HG03432 (cell line): ENCODE results near the gene GMEB1.
A peak's percentile ranks its signal among the peaks of the same experiment; 100 is the strongest.
"Not testable (repeated sequence)": the region's sequence is repeated elsewhere in the genome, so short reads cannot be mapped to it uniquely, and the experiment has no call there.

Experiments used
- ATAC-seq: cut with Tn5 transposase; IDR thresholded peaks from one replicate; pipeline ENCODE4 v1.9.1; 2021; ENCODE audit warnings: mild to moderate bottlenecking, moderate library complexity; ENCODE audit not compliant: unreplicated experiment

The GMEB1 gene, protein sequence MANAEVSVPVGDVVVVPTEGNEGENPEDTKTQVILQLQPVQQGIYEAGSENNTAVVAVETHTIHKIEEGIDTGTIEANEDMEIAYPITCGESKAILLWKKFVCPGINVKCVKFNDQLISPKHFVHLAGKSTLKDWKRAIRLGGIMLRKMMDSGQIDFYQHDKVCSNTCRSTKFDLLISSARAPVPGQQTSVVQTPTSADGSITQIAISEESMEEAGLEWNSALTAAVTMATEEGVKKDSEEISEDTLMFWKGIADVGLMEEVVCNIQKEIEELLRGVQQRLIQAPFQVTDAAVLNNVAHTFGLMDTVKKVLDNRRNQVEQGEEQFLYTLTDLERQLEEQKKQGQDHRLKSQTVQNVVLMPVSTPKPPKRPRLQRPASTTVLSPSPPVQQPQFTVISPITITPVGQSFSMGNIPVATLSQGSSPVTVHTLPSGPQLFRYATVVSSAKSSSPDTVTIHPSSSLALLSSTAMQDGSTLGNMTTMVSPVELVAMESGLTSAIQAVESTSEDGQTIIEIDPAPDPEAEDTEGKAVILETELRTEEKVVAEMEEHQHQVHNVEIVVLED

DNA sequence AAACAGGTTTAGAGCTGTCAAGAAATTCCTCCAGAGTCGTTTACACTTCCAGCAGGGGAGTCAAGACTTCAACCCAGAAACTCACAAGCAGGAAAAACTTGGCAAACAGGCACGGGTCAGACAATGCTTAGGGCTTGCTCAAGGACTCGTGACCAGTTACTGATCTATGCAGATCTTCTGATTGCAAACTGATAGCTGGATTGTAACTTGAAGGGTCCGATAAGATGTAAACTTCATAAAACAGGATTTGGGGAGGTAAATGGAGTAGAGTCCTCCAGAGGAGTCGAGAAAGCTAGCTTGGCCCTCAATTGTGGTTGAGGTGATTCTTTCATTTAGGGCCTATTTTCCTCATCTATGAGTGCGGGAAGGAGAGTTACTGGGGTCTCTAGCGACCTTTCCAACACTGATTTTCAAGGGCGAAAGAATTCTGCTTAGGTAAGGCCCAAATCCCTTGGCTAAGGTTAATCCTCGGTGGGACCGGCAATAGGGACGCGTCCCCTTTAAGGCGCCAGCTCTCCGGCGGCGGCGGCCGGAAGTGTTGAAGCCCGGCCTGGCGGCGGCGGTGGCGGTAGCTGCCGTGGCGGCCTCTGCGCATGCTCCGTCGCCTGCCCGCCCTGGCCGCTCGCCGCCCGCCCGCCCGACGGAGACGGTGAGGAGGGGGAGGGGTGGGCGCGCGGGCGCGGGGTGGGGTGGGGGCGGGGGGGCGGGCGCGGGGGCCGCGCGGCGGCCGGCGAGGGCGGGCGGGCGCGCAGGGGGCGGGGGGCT lies at the start of gene GMEB1:
Gene GMEB1, plus strand, starts transcription at position 594 of the 765 bp plus-strand sequence. CDS start 14,829 bp downstream, outside the sequence.
- peak; percentile 78 for ATAC-seq

DNA sequence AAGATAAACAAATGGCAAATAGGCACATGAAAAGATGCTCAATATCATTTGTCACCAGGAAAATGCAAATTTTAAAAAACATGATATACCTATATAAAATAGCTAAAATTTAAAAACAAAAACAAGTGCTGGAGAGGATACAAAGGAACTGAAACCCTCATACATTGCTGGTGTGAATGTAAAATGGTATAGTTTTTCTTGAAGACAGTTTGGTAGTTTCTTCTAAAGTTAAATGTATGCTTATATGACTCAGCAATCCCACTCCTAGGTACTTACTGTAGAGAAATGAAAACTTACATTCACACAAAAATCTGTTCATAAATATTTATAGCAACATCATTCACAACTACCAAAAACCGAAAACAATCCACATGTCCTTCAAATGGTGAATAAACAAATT lies 36.9 kb upstream of the GMEB1 start:
- ATAC-seq = no peak

DNA sequence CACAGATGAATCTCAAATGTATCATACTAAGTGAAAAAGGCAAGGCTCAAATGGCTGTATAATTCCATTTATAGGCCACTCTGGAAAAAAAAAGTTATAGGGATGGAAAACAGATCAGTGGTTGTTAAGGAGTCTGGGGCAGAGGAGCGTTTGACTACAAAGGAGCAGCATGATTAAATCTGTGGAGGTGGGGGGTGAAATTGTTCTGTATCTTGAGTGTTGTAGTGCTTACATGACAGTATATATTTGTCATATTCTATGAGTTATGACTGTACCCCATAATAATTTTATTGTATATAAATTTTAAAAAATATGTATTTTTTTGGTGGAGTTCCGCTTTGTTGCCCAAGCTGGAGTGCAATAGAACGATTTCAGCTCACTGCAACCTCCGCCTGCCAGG lies 36.0 kb upstream of the GMEB1 start:
- ATAC-seq = no peak

DNA sequence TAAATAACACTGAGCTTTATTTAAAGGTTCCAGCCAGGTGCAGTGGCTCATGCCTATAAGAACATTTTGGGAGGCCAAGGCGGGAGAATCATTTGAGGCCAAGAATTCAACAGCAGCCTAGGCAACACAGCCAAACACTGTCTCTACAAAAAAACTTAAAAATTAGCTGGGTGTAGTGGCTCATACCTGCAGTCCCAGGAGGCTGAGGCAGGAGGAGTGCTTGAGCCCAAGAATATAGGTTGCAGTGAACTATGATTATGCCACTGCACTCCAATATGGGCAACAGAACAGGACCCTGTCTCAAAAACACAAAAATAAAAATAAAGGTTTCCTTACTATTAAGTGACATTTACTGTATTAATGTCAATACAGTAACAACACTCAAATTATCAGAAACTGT lies 27.8 kb upstream of the GMEB1 start:
- no peak for ATAC-seq

DNA sequence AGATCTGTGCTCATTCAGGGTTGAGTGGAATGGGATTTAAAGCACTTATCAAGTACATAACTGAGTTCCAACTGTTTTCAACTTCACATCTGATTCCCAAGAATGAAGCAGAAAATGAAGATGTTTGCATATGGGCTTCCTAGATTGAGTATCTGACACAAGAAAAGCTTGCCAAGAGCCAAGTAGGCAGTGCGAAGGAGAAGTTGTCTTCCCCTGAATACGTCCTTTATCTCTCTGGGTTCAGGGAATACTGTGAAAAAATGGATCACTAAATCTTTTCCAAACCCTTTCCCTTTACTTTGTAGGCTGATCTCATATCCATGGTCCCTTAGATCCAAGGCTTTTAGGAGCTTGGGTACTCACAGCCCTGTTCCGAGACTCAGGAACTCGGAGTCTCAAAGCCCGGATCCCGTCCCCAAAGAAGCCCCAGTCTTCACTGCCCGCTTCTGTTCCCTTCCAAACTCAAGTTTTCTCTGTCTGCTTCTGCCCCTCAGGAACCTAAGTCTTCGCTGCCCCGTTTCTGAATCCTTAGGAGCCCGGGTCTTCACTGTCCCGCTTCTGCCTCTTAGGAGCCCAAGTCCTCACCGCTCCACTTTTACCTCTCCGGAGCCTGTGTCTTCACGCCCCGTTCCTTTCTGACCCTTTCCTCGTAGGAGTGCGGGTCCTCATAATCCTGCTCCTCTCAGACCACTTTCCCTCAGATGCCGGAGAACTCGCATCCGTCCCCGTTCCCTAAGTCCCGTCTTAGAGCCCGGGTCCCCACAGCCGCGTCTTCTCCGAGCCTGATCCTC lies 26.3 kb upstream of the GMEB1 start:
- ATAC-seq = peak; percentile 13

DNA sequence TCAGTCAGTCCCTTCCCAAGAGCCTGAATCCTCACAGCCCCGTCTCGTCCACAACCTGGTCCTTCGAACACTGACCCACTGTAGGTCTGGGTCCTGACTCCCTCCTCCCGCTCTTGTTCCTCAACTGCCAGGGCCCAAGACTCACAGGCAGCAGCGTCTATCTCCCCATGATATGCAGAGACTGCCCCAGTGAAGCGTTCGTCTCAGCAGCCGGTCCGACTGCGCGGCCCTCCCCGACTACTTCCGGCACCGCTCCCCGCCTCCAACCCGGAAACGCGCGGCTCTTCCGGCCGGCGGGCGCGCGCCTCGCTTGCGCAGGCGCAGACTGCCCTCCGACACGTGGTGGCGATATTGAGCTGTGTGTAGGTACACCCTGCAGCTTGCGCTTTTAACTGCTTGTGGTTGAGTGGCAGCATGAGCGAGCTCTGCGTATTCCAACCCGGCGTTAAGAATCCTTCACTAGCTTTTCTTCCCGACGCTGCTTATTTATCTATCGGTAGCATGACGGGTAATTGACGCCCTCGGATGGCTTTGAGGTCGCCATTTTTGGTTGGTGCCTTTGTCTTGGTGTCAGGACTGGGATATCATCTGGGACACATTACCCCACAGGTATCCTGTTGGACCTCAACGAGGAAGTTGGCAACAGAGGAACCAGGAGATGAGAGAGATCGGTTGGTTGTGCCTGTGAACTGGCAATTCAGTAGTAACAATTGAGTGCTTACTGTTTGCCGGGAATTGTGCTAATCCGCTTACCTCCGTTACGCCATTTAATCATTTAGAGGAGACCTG lies 25.5 kb upstream of the GMEB1 start, which contains the start of gene TAF12:
Gene TAF12, minus strand, starts transcription at position 221 of the 789 bp plus-strand sequence. CDS start 20,986 bp downstream, outside the sequence.
- ATAC-seq = peak; percentile 82

DNA sequence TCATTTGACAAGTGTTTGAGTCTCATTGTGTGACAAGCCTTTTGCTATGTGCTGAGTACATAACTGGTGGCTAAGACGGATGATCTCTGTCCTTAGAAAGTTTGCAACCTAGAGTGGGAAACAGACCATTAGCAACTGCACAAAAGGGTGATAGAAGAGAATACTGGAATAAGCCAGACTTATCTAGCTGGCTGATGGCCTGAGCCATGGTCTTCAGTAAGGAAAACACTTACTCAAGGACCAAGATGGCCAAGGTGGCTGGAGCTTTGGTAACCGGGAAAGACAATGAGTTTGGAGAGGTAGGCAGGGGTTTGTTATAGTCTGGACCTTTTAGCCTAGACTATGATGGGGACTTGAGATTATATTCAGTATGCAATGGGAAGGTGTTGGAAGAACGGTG lies 24.1 kb upstream of the GMEB1 start:
- no peak for ATAC-seq

DNA sequence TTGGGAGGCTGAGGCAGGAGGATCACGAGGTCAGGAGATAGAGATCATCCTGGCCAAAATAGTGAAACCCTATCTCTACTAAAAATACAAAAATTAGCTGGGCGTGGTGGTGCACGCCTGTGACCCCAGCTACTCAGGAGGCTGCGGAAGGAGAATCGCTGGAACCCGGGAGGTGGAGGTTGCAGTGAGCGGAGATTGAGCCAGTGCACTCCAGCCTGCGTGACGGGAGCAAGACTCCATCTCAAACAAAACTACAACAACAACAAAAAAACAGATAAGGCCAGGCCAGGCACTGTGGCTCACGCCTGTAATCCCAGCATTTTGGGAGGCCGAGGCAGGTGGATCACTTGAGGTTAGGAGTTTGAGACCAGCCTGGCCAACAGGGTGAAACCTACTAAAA lies 23.2 kb upstream of the GMEB1 start:
- not testable (repeated sequence) for ATAC-seq

DNA sequence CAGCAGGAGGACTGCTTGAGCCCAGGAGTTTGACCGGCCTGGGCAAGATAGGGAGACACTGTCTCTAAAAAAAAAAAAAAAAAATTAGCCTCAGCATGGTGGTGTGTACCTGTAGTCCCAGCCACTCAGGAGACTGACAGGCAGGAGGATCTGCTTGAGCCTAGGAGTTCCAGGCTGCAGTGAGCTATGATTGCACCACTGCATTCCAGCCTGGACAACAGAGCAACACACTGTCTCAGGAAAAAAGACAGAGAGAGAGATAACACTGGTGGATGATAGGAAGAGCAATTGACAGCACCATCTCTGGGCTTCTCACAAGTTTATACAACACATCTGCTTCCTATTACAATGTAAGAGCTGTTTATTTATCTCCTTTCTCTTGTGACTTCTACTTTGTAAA lies 22.5 kb upstream of the GMEB1 start:
- ATAC-seq = no peak

DNA sequence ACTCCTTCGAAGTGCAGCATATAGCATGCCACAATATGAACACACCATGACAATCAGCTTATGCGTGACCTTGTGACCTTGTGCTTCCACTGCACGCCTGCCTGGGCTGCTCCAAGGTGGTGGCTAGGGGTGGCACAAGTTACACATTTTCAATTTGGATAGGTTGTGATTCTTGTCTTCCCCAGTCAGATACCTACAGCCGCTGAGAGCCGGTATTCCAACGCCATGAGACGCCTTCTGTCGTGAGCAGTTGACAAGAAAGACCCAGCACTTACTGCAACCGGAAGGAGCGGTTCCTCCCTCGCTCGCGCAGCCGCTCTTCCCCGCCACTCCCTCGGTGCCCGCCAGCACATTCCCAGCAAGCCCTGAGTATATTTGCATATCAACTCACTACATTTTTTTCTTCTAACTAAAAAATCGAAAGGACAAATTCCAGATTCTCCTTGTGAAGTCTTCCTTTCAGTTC lies 20.5 kb upstream of the GMEB1 start:
- peak; percentile 73 for ATAC-seq

DNA sequence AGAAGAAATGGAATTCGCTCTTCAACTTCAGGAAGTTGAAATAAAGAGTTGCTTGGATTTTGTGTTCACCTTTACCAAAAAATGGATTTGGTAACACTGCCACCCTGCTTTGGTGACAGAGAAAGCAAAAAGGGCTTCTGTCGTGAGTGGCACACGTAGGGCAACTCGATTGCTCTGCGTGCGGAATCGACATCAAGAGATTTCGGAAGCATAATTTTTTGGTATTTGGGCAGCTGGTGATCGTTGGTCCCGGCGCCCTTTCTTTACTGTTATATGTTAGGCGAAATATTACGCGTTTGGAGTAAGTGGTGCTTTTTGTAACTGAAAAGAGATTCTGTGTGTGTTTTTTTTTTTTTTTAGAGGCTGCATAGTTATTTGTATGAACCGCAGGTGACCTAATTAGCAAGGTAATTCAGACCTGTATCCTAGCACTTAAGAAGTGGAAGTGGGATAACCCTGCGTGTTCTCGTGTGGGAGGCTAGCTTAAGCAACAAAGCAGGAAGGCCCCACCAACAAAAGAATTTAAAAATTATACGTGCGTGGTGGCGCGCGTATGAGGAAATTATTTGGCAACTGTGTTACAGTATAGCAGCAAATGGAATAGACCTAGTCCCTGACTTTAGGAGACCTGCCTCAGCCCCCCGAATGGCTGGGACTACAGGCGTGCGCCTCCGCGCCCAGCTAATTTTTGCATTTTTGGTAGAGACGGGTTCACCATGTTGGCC lies 19.9 kb upstream of the GMEB1 start, which contains the start of gene RNU11:
Gene RNU11, plus strand, starts transcription at position 127 of the 725 bp plus-strand sequence.
- peak; percentile 62 for ATAC-seq

DNA sequence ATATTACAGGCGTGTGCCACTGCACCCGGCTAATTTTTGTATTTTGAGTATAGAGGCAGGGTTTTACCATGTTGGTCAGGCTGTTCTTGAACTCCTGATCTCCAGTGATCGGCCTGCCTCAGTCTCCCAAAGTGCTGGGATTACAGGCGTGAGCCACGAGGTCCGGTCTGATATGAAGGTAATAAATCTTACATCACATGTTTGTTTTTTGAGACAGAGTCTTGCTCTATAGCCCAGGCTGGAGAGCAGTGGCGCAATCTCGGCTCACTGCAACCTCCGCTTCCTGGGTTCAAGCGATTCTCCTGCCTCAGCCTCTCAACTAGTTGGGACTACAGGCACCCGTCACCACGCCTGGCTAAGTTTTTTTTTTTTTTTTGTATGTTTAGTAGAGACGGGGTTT lies 15.5 kb upstream of the GMEB1 start:
- not testable (repeated sequence) for ATAC-seq

DNA sequence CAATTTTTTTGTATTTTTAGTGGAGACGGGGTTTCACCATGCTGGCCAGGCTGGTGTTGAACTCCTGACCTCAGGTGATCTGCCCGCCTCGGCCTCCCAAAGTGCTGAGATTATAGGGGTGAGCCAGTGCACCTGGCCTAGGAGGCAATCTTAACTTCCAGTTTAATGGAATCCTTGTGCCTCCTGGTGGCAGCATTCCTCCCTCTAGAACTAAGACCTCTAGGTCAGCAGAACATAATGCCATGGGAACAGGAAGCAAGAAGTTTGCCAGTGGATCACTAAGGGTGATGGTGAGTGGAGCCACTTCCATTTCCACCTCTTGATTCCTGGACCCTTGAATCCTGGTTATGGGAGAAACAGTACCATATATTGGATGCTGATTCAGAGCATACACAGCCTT lies 14.7 kb upstream of the GMEB1 start:
- ATAC-seq = not testable (repeated sequence)

DNA sequence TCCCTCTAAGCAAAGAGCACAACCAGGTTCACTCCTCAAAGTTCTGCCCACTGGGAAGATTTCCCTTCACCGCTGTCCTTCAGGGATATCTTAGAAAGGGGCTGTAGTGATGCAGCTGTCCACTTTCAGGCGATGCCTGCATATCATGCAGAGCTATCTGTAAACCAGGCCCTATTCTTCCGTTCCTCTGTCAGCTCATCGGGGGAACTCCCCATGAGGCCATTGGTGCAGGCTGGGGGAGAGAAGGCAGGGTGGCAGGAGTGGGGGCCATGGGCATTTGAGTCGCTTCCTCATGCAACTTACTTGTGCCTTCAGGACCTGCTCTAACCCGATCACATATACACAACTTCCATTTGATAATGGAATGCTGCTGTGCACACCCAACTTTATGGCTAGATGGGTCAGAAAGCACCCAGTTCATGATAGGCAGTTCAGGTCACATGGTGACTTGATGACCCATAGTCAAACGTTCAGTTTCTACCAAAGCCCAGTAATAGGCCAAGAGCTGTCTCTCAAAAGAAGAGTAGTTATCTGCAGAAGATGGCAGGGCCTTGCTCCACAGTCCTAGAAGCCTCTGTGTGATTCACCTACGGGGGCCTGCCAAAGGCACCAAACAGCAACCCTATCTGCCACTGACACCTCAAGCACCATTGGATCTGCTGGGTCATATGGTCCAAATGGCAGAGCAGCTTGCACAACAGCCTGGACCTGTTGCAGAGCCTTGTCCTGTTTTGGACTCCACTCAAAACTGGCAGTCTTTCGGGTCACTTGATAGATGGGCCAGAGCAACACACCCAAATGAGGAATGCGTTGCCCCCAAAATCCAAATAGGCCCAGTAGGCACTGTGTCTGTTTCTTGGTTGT lies 12.9 kb upstream of the GMEB1 start:
- ATAC-seq = not testable (repeated sequence)

DNA sequence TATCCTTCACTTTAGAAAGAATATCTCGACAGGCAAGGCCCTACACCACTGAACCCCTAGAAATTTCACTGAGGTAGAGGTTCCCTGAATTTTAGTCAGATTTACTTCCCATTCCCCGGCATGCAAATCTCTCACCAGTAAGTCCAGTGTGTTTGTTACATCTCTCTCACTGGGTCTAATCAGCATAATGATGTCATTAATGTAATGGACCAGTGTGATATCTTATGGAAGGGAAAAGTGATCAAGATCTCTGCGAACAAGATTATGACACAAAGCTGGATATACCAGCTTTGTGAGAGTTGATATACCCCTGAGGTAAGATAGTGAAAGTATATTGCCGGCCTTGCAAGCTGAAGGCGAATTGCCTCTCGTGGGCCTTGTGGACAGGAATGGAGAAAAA lies 12.2 kb upstream of the GMEB1 start:
- no peak for ATAC-seq

DNA sequence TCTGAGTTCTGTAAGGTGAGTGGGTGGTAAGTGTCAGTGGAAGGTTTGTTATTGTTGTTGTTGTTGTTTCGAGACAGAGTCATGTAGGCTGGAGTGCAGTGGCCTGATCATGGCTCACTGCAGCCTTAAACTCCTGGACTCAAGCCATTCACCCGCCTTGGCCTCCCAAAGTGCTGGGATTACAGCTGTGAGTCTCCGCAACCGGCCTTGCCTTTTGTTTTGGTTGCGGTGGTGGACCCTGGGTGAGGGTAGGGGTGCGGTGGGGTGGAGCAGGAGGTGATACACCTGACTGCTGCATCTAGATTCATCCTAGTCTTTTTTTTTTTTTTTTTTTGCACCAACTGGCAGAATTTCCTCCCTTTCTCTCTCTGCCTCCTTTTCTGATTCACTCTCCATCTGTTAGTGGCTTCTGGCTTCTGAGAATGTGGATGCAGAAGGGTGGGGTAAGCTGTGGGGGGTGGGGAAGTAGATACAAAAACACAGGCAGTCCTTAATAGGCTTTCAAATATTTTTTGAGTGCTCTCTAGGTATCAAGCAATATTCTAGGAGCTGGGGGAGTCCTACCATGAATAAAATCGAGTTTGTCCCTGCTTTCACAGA lies 4.6 kb upstream of the GMEB1 start:
- no peak for ATAC-seq

DNA sequence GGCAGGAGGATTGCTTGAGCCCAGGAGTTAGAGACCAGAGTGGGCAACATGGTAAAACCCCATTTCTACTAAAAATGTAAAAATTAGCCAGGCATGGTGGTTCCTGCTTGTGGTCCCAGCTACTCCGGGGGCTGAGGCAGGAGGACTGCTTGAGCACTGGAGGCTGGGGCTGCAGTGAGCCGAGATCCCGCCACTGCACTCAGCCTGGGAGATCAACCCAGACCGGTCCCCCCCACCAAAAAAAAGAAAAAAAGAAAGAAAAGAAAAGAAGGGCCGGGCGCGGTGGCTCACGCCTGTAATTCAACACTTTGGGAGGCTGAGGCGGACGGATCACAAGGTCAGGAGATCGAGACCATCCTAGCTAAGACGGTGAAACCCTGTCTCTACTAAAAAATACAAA lies 1.8 kb upstream of the GMEB1 start:
- ATAC-seq = no peak
